GM12878 (cell line): Measurements from ENCODE around the gene DES. TPM values are rescaled to one million over a fixed set of nuclear protein-coding genes. Genes with fewer than 3 reads are reported as not detected.
A peak's percentile ranks its signal among the peaks of the same experiment; 100 is the strongest.

Experiments
- ATAC-seq: fragments of 200-7000 bp; cut with Tn5 transposase; 3 replicates; pipeline ENCODE4 v1.9.1; 2020; ENCODE audit warnings: mild to moderate bottlenecking, moderate library complexity
- BruUV-seq: library from RNA; stranded (reverse); fragments of 400-500 nt; replicated peaks from 2 replicates; lab custom pipeline; 2021; lab: Mats Ljungman, UMichigan
- CTCF ChIA-PET: fragments of 300-600 bp; sonication (Branson Sonifier 250); formaldehyde crosslinking; extraction: SDS; loops from one replicate; lab custom pipeline; 2021; ENCODE audit warnings: inconsistent platforms; lab: Yijun Ruan, JAX
- POLR2A ChIA-PET: fragments of 350-600 bp; formaldehyde crosslinking; extraction: SDS; loops from one replicate; lab custom pipeline; 2021; ENCODE audit warnings: inconsistent platforms; lab: Charles Lee
- RAD21 ChIA-PET: fragments of 300-600 bp; sonication (Branson Sonifier 250); formaldehyde crosslinking; loops from one replicate; lab custom pipeline; 2023; ENCODE audit warnings: antibody characterized with exemption; ENCODE audit not compliant: unreplicated experiment; lab: Charles Lee
- SMC1A ChIA-PET: fragments of 300-600 bp; sonication (Branson Sonifier 250); formaldehyde crosslinking; loops from one replicate; lab custom pipeline; 2023; ENCODE audit not compliant: unreplicated experiment, uncharacterized antibody; lab: Charles Lee
- DNase-seq: peaks from one replicate; pipeline ENCODE4 v3.0.0-alpha.2; 2011; ENCODE audit warnings: low read depth, low spot score
- FAIRE-seq: peaks from 3 replicates; lab custom pipeline; 2011; peaks lifted over from hg19 to GRCh38; lab: Jason Lieb, UNC
- H2AFZ ChIP-seq: 2 replicates; pipeline ENCODE4 v1.6.0; 2011; ENCODE audit warnings: low read depth, low read length, control low read depth; ENCODE audit not compliant: control insufficient read depth
- H3K27ac ChIP-seq: 2 replicates; pipeline ENCODE4 v1.5.1; 2011; ENCODE audit warnings: control low read depth; ENCODE audit not compliant: control insufficient read depth, insufficient read depth
- H3K27me3 ChIP-seq, 2 experiments: replicated peaks in 1 of 2; 2 replicates each; pipeline versions ENCODE4 v1.6.0 to v1.6.1; 2011; ENCODE audit warnings: low read length in 1 of 2; ENCODE audit not compliant: control insufficient read depth in 2 of 2, insufficient read depth in 2 of 2
- H3K36me3 ChIP-seq, 2 experiments: 2 replicates each; pipeline ENCODE4 v1.5.1; 2011; ENCODE audit warnings: low read length in 1 of 2; ENCODE audit not compliant: control insufficient read depth in 2 of 2, insufficient read depth in 2 of 2
- H3K4me1 ChIP-seq: 2 replicates; pipeline ENCODE4 v1.6.1; 2011; ENCODE audit warnings: mild to moderate bottlenecking, low read length, moderate library complexity, mixed read lengths; ENCODE audit not compliant: control insufficient read depth, insufficient read depth
- H3K4me2 ChIP-seq: 2 replicates; pipeline ENCODE4 v1.6.0; 2011; ENCODE audit warnings: control low read depth; ENCODE audit not compliant: control insufficient read depth, insufficient read depth
- H3K4me3 ChIP-seq: fragments of 200-600 bp; sonication (generic); 2 replicates; pipeline ENCODE4 v1.5.1; 2016
- H3K79me2 ChIP-seq: 2 replicates; pipeline ENCODE4 v1.6.0; 2011; ENCODE audit warnings: low read length; ENCODE audit not compliant: control insufficient read depth, insufficient read depth
- H3K9ac ChIP-seq: 2 replicates; pipeline ENCODE4 v1.8.0; 2011; ENCODE audit warnings: low read length, control low read depth, mixed read lengths; ENCODE audit not compliant: control insufficient read depth, insufficient read depth
- H3K9me3 ChIP-seq: replicated peaks from 3 replicates; pipeline ENCODE4 v1.5.1; 2011; ENCODE audit warnings: mild to moderate bottlenecking, low read length; ENCODE audit not compliant: control insufficient read depth, insufficient read depth
- H4K20me1 ChIP-seq: 2 replicates; pipeline ENCODE4 v1.6.0; 2011; ENCODE audit not compliant: control insufficient read depth, insufficient read depth
- EED ChIP-seq: sonication (generic); IDR thresholded peaks from 2 replicates; pipeline ENCODE4 v1.6.1; 2016; ENCODE audit warnings: antibody characterized with exemption, low read depth
- ETV6 ChIP-seq, 2 experiments: fragments of 450-650 bp in 1 of 2; IDR thresholded peaks in 1 of 2; conservative IDR thresholded peaks in 1 of 2; 2 replicates each; pipeline ENCODE4 v1.6.1; 2014; ENCODE audit warnings: antibody characterized with exemption in 1 of 2, borderline replicate concordance in 1 of 2, low read depth in 1 of 2, mild to moderate bottlenecking in 1 of 2, moderate library complexity in 1 of 2
- HDAC6 ChIP-seq: fragments of 200-600 bp; sonication (generic); IDR thresholded peaks from one replicate; pipeline ENCODE4 v1.8.0; 2017; ENCODE audit warnings: antibody characterized with exemption; ENCODE audit not compliant: unreplicated experiment
- ZBTB11 ChIP-seq: fragments of 450-650 bp; formaldehyde crosslinking; IDR thresholded peaks from 2 replicates; pipeline ENCODE4 v1.5.0; 2022; ENCODE audit warnings: mild to moderate bottlenecking, missing genetic modification characterization
- ZNF207 ChIP-seq: fragments of 450-650 bp; IDR thresholded peaks from 2 replicates; pipeline ENCODE4 v1.6.1; 2014; ENCODE audit warnings: antibody characterized with exemption, mild to moderate bottlenecking, borderline replicate concordance
- ZNF384 ChIP-seq: IDR thresholded peaks from 2 replicates; pipeline ENCODE4 v1.6.1; 2012; ENCODE audit warnings: low read depth, mild to moderate bottlenecking, low read length, improper control_type of control experiment, borderline replicate concordance
- ZNF592 ChIP-seq: fragments of 450-650 bp; IDR thresholded peaks from 2 replicates; pipeline ENCODE4 v1.6.1; 2017; ENCODE audit warnings: mild to moderate bottlenecking, moderate library complexity
- WGBS: methylation state at CpG from one replicate; pipeline ENCODE4 v1.1.6; 2016; ENCODE audit warnings: low lambda C conversion rate; ENCODE audit not compliant: insufficient replicate concordance, insufficient coverage; ENCODE audit errors: missing lambda C conversion rate; 5-methylcytosine and 5-hydroxymethylcytosine counted together
- in situ Hi-C: fragments of 300-500 bp; cut with MboI; formaldehyde crosslinking; loops from 9 replicates; pipeline ENCODE4 v1.14.3; 2018; ENCODE audit warnings: mixed read lengths
- intact Hi-C: fragments of 100-400 bp; cut with micrococcal nuclease; formaldehyde crosslinking; loops from one replicate; pipeline ENCODE4 v1.14.2; 2022; ENCODE audit not compliant: unreplicated experiment
- polyA plus RNA-seq, 11 experiments: library from polyadenylated mRNA; depleted of rRNA in 4 of 11; unstranded in 6 of 11; stranded (reverse) in 5 of 11; fragments of >200 nt; fragmentation: Nextera tagmentation in 4 of 11; fragmentation: Illumina TruSeq in 1 of 11; extraction: Ambion mirVana in 4 of 11; extraction: Trizol in 1 of 11; gene quantifications; 1 replicate in 1 of 11; 2 replicates in 10 of 11; pipeline versions ENCODE4 v1.2.1 to v1.2.3, GENCODE V29; 2011 to 2016; ENCODE audit warnings: inconsistent platforms in 2 of 11, missing spikeins in 2 of 11, low read depth in 1 of 11
- total RNA-seq, 4 experiments: library from RNA; depleted of rRNA in 3 of 4; stranded (reverse); fragments of >200 nt in 3 of 4; fragmentation: Illumina TruSeq in 1 of 4; extraction: Trizol in 1 of 4; gene quantifications; 2 replicates each; pipeline versions ENCODE4 v1.2.1 to v1.2.3, GENCODE V29; 2013 to 2021

Gene DES
- total and polyA plus RNA-seq, 10 of the 15 experiments (the other 5 are each of a cell fraction or from before 2014, with no cell fraction given) = 0.80 TPM; not detected in 9

GRCh38 chr2:219419012-219419324 is 791 bp downstream of the DES start:
- no peak overlapping the region for H3K4me3 ChIP-seq
- POLR2A ChIA-PET = no interaction called here
- TF ChIP-seq ZNF207 = no peak
- TF ChIP-seq, all 136 proteins: peak for 0
- WGBS = 43% methylated on average over 12 of the region's 12 CpGs
- H3K9ac ChIP-seq = no peak overlapping the region
- FAIRE-seq (no peak), DNase-seq (no peak), ATAC-seq (no peak)
- H3K9me3 ChIP-seq = no peaks in the 10 kb centered on the region
- ChIA-PET SMC1A (no interaction called here), CTCF (interaction anchor here (1.3 kb wide), 1 partner anchor 15 kb away, joined by 3 read pairs; no protein-coding TSS in a partner anchor), RAD21 (no interaction called here)
- peaks cover 0 to 2% of the 10 kb centered on the region in 2 experiments; a peak in 2 of 4 replicates for H3K27me3 ChIP-seq
- no peak overlapping the region for H3K4me2 ChIP-seq
- no peaks in the 10 kb centered on the region for H3K79me2 ChIP-seq
- no peaks in the 10 kb centered on the region for H3K4me1 ChIP-seq
- BruUV-seq = no TSS peak
- in situ Hi-C loops (no loop called here), intact Hi-C loops (no loop called here)
- no peak overlapping the region for H3K27ac ChIP-seq
- H3K36me3 ChIP-seq = no peaks in the 10 kb centered on the region
- no peaks in the 10 kb centered on the region for H4K20me1 ChIP-seq
- no peak overlapping the region for H2AFZ ChIP-seq

- no peaks in the 10 kb centered on the region for H3K4me1 ChIP-seq
- no peak overlapping the region for H2AFZ ChIP-seq
- no peak overlapping the region for H3K4me2 ChIP-seq
- H3K9me3 ChIP-seq = no peaks in the 10 kb centered on the region
- in situ Hi-C loops (no loop called here), intact Hi-C loops (no loop called here)
- H4K20me1 ChIP-seq = no peaks in the 10 kb centered on the region
- POLR2A ChIA-PET = no interaction called here
- CTCF ChIA-PET = interaction anchor here (0.6 to 1.3 kb wide), 2 partner anchors 14 to 766 kb away, joined by 3 read pairs; no protein-coding TSS in a partner anchor
- ATAC-seq (peak; percentile 36; the same call in 1 of the 3 replicates), FAIRE-seq (no peak), DNase-seq (no peak)
- BruUV-seq = no TSS peak
- H3K79me2 ChIP-seq = no peaks in the 10 kb centered on the region
- RAD21 ChIA-PET = no interaction called here
- H3K27me3 ChIP-seq = peaks cover 0 to 2% of the 10 kb centered on the region in 2 experiments; a peak in 2 of 4 replicates
- no peak overlapping the region for H3K4me3 ChIP-seq
- H3K27ac ChIP-seq = no peak overlapping the region
- WGBS = 36% methylated on average over 7 of the region's 9 CpGs
- H3K36me3 ChIP-seq = no peaks in the 10 kb centered on the region
- no peak overlapping the region for H3K9ac ChIP-seq
- SMC1A ChIA-PET = no interaction called here
- no peak for TF ChIP-seq ETV6 (conservative IDR thresholded peaks at IDR 0.05 in 1 of 2, IDR thresholded peaks at IDR 0.05 in 1 of 2; ENCODE audit: borderline replicate concordance in 1 of 2, low read depth in 1 of 2)
- no peak for TF ChIP-seq EED
- TF ChIP-seq ZNF592 = no peak
- TF ChIP-seq ZNF384 = no peak
- no peak for TF ChIP-seq ZBTB11
- TF ChIP-seq HDAC6 = no peak
Observed at GRCh38 chr2:219419331-219420197, 1.4 kb downstream of the DES start.
